Keratinocyte (primary cell): ENCODE results near the gene BICD1. TPM values are rescaled to one million over a fixed set of nuclear protein-coding genes. Genes with fewer than 3 reads are reported as not detected.
A peak's percentile ranks its signal among the peaks of the same experiment; 100 is the strongest.

ENCODE experiments used
- DNase-seq: peaks from one replicate; pipeline ENCODE4 v3.0.0-alpha.2; 2011; ENCODE audit warnings: low read depth, missing footprints, low spot score
- FAIRE-seq: peaks from 2 replicates; lab custom pipeline; 2011; peaks lifted over from hg19 to GRCh38; lab: Jason Lieb, UNC
- H2AFZ ChIP-seq: 2 replicates; pipeline ENCODE4 v1.6.0; 2012; ENCODE audit warnings: low read length, control low read depth, inconsistent platforms; ENCODE audit not compliant: control insufficient read depth
- H3K27ac ChIP-seq: 2 replicates; pipeline ENCODE4 v1.5.1; 2011; ENCODE audit warnings: low read length; ENCODE audit not compliant: control insufficient read depth, insufficient read depth
- H3K27me3 ChIP-seq: 3 replicates; pipeline ENCODE4 v1.6.0; 2011; ENCODE audit warnings: low read length; ENCODE audit not compliant: control insufficient read depth, insufficient read depth; ENCODE audit errors: extremely low read depth
- H3K36me3 ChIP-seq, 2 experiments: 2 replicates in 1 of 2; 3 replicates in 1 of 2; pipeline ENCODE4 v1.5.1; 2011; ENCODE audit warnings: low read length in 2 of 2, mild to moderate bottlenecking in 1 of 2; ENCODE audit not compliant: control insufficient read depth in 2 of 2, insufficient read depth in 2 of 2; ENCODE audit errors: extremely low read depth in 1 of 2
- H3K4me1 ChIP-seq: 3 replicates; pipeline ENCODE4 v1.5.1; 2011; ENCODE audit warnings: low read length; ENCODE audit not compliant: control insufficient read depth, insufficient read depth; ENCODE audit errors: extremely low read depth
- H3K4me2 ChIP-seq: 3 replicates; pipeline ENCODE4 v1.6.0; 2011; ENCODE audit warnings: low read depth, low read length; ENCODE audit not compliant: control insufficient read depth, insufficient read depth; ENCODE audit errors: extremely low read depth
- H3K4me3 ChIP-seq, 3 experiments: fragments of 200-600 bp in 1 of 3; sonication (generic) in 1 of 3; 2 replicates in 2 of 3; 3 replicates in 1 of 3; pipeline ENCODE4 v1.5.1; 2011 to 2016; ENCODE audit warnings: low read length in 3 of 3, mild to moderate bottlenecking in 3 of 3, control low read depth in 2 of 3, inconsistent platforms in 1 of 3, low read depth in 1 of 3, mixed read lengths in 1 of 3, mixed run types in 1 of 3, moderate library complexity in 1 of 3; ENCODE audit not compliant: control insufficient read depth in 2 of 3, insufficient read depth in 2 of 3; ENCODE audit errors: extremely low read depth in 1 of 3
- H3K79me2 ChIP-seq: 2 replicates; pipeline ENCODE4 v1.6.0; 2012; ENCODE audit warnings: low read length; ENCODE audit not compliant: control insufficient read depth, insufficient read depth
- H3K9ac ChIP-seq: 3 replicates; pipeline ENCODE4 v1.6.0; 2011; ENCODE audit warnings: low read length; ENCODE audit not compliant: control insufficient read depth, insufficient read depth; ENCODE audit errors: extremely low read depth
- H3K9me1 ChIP-seq: 3 replicates; pipeline ENCODE4 v1.6.0; 2011; ENCODE audit warnings: low read length; ENCODE audit not compliant: control insufficient read depth, insufficient read depth; ENCODE audit errors: extremely low read depth
- H3K9me3 ChIP-seq: 2 replicates; pipeline ENCODE4 v1.5.1; 2012; ENCODE audit warnings: low read depth, low read length; ENCODE audit not compliant: control insufficient read depth
- H4K20me1 ChIP-seq: 3 replicates; pipeline ENCODE4 v1.6.0; 2011; ENCODE audit warnings: low read length; ENCODE audit not compliant: control insufficient read depth, insufficient read depth; ENCODE audit errors: extremely low read depth
- EZH2 ChIP-seq: IDR thresholded peaks from one replicate; pipeline ENCODE4 v1.6.1; 2012; ENCODE audit warnings: inconsistent platforms, mild to moderate bottlenecking, low read length, moderate library complexity
- dilution Hi-C: fragments of 300-500 bp; cut with MboI; formaldehyde crosslinking; loops from one replicate; pipeline ENCODE4 v1.7.0; 2020; ENCODE audit warnings: low sequenced_read_pairs; ENCODE audit not compliant: extremely low pct_ligation_motif_present
- polyA plus RNA-seq, 5 experiments: library from polyadenylated mRNA; depleted of rRNA in 3 of 5; stranded (reverse) in 3 of 5; stranded (forward) in 1 of 5; unstranded in 1 of 5; fragments of >200 nt; gene quantifications; 1 replicate in 1 of 5; 2 replicates in 3 of 5; 3 replicates in 1 of 5; pipeline versions ENCODE4 v1.2.1 to v1.2.3, GENCODE V29; 2011 to 2012; ENCODE audit warnings: missing spikeins in 2 of 5, low read depth in 1 of 5, low replicate concordance in 1 of 5
- TF ChIP-seq, protein P1 (sequence below), 3 experiments: IDR thresholded peaks in 1 of 3; conservative IDR thresholded peaks in 1 of 3; optimal IDR thresholded peaks in 1 of 3; 2 replicates in 2 of 3; 3 replicates in 1 of 3; pipeline versions ENCODE3 to v1.5.1; 2011; ENCODE audit warnings: low read length in 3 of 3, mild to moderate bottlenecking in 3 of 3, moderate library complexity in 2 of 3, control low read depth in 1 of 3, inconsistent platforms in 1 of 3; ENCODE audit not compliant: insufficient read depth in 2 of 3; ENCODE audit errors: extremely low read depth in 1 of 3

The BICD1 gene
- polyA plus RNA-seq, 1 donor (not counting 4 experiments of a cell fraction or from before 2014, with no cell fraction given), result 10.2 TPM

DNA sequence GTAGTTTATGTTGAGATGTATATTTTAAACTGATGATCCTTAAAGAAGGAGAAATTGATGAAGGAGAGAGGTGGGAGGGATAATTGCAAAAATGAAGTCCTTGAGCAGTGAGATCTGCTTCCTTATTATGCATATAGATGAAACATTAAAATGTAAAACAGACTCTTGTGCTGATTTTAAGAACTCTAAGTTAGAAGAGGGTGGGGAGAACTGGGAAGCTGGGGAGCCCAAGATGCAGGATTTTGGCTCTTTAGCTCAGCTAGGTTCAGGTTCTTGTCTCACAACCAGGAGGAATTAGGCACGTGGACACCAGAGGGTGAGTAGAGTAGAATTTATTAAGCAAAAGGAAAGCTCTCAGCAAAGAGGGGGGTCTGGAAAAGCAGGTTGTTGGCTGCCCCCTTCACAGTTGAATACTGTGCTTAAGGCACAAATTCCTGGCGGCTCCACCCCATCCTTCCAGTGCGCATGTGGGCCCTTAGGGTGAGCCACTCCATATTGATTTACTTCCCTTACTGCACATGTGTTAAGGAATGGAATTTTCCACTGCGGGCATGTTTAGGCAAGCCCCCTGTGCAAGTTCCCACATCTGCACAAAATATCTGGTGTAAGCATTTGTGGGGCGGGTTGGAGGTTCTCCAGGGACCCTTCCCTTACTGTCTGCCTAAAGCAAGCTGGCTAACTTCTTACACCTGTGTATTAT is 141.9 kb downstream of the BICD1 start:
- FAIRE-seq (peak; percentile 93), DNase-seq (peak; percentile 62)
- H3K79me2 ChIP-seq, result no peaks in the 10 kb centered on the region
- peaks cover 17% of the 10 kb centered on the region for H3K4me1 ChIP-seq
- H3K9me3 ChIP-seq, result no peaks in the 10 kb centered on the region
- peak overlapping the region; percentile 62 for H3K4me2 ChIP-seq
- peak overlapping the region; percentile 71 for H2AFZ ChIP-seq
- peak overlapping the region in 2 of 3 experiments; percentile 4 to 35 for H3K4me3 ChIP-seq
- no peaks in the 10 kb centered on the region for H3K36me3 ChIP-seq
- H4K20me1 ChIP-seq, result no peaks in the 10 kb centered on the region
- peak overlapping the region; percentile 68 for H3K27ac ChIP-seq
- no peaks in the 10 kb centered on the region for H3K9me1 ChIP-seq
- H3K27me3 ChIP-seq, result no peaks in the 10 kb centered on the region
- TF ChIP-seq, protein P1, sequence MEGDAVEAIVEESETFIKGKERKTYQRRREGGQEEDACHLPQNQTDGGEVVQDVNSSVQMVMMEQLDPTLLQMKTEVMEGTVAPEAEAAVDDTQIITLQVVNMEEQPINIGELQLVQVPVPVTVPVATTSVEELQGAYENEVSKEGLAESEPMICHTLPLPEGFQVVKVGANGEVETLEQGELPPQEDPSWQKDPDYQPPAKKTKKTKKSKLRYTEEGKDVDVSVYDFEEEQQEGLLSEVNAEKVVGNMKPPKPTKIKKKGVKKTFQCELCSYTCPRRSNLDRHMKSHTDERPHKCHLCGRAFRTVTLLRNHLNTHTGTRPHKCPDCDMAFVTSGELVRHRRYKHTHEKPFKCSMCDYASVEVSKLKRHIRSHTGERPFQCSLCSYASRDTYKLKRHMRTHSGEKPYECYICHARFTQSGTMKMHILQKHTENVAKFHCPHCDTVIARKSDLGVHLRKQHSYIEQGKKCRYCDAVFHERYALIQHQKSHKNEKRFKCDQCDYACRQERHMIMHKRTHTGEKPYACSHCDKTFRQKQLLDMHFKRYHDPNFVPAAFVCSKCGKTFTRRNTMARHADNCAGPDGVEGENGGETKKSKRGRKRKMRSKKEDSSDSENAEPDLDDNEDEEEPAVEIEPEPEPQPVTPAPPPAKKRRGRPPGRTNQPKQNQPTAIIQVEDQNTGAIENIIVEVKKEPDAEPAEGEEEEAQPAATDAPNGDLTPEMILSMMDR (optimal IDR thresholded peaks at IDR 0.05 in 1 of 3, IDR thresholded peaks at IDR 0.05 in 1 of 3, conservative IDR thresholded peaks at IDR 0.05 in 1 of 3; ENCODE audit: extremely low read depth in 1 of 3, insufficient read depth in 2 of 3, low read length in 3 of 3), result no peak
- no peak for TF ChIP-seq EZH2
- no peak overlapping the region for H3K9ac ChIP-seq
- dilution Hi-C loops, result no loop called here

DNA sequence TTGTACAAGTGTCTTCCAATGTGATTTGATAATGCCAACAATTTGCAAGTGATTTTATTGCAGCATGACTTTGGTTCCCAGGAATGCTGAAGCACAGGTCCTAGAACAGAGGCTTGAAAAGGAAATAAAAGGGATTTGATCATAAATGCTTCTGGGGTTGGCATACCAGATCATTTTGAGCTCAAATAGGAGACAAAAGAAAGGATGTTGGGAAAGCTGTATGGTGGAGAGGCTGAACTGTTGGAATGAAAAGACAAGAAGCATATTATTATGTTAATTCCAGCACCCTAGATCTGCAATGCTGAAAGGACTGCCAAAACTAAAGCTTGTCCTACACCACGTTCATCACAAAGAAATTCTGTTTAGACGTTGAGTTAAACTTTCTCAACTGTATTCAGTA is 143.1 kb downstream of the BICD1 start:
- dilution Hi-C loops, result no loop called here
- H2AFZ ChIP-seq, result no peak overlapping the region
- H4K20me1 ChIP-seq, result no peaks in the 10 kb centered on the region
- FAIRE-seq (no peak), DNase-seq (no peak)
- H3K4me1 ChIP-seq, result peaks cover 17% of the 10 kb centered on the region
- no peaks in the 10 kb centered on the region for H3K79me2 ChIP-seq
- no peaks in the 10 kb centered on the region for H3K36me3 ChIP-seq
- H3K27ac ChIP-seq, result no peak overlapping the region
- no peaks in the 10 kb centered on the region for H3K9me3 ChIP-seq
- H3K9ac ChIP-seq, result no peak overlapping the region
- no peak overlapping the region for H3K4me3 ChIP-seq
- no peaks in the 10 kb centered on the region for H3K27me3 ChIP-seq
- TF ChIP-seq EZH2, result no peak
- TF ChIP-seq, protein P1 (optimal IDR thresholded peaks at IDR 0.05 in 1 of 3, IDR thresholded peaks at IDR 0.05 in 1 of 3, conservative IDR thresholded peaks at IDR 0.05 in 1 of 3; ENCODE audit: extremely low read depth in 1 of 3, insufficient read depth in 2 of 3, low read length in 3 of 3), result no peak
- no peaks in the 10 kb centered on the region for H3K9me1 ChIP-seq
- peak overlapping the region; percentile 17 for H3K4me2 ChIP-seq
